ENCODE measurements around the gene MYO15B.
"Not testable (repeated sequence)": the region's sequence is repeated elsewhere in the genome, so short reads cannot be mapped to it uniquely, and the experiment has no call there.

MYO15B gene

GRCh38 chr17:75571885-75572215 is 15.8 kb upstream of the MYO15B start:
- Histone ChIP-seq H3K9me3 (ENCODE audit: insufficient read depth, low read depth, low read length) (no peaks in the 10 kb centered on the region), H3K36me3 (ENCODE audit: insufficient read depth, low read depth, low read length) (no peaks in the 10 kb centered on the region), H3K4me3 (ENCODE audit: low read length) (no peak overlapping the region), H3K27me3 (ENCODE audit: insufficient read depth, low read length) (no peaks in the 10 kb centered on the region), H3K27ac (ENCODE audit: low read length) (no peak overlapping the region), H3K9ac (ENCODE audit: low read depth, low read length) (no peak overlapping the region), H3K4me1 (ENCODE audit: insufficient read depth, low read length) (no peaks in the 10 kb centered on the region)

GRCh38 chr17:75572713-75573539 is 14.7 kb upstream of the MYO15B start:
- Histone ChIP-seq H3K27ac (ENCODE audit: low read length) (no peak overlapping the region), H3K9ac (ENCODE audit: low read depth, low read length) (no peak overlapping the region), H3K27me3 (ENCODE audit: insufficient read depth, low read length) (no peaks in the 10 kb centered on the region), H3K9me3 (ENCODE audit: insufficient read depth, low read depth, low read length) (no peaks in the 10 kb centered on the region), H3K4me1 (ENCODE audit: insufficient read depth, low read length) (no peaks in the 10 kb centered on the region), H3K4me3 (ENCODE audit: low read length) (no peak overlapping the region), H3K36me3 (ENCODE audit: insufficient read depth, low read depth, low read length) (no peaks in the 10 kb centered on the region)

GRCh38 chr17:75573540-75573957 is 14.1 kb upstream of the MYO15B start:
- Histone ChIP-seq H3K4me3 (ENCODE audit: low read length) (no peak overlapping the region), H3K27me3 (ENCODE audit: insufficient read depth, low read length) (no peaks in the 10 kb centered on the region), H3K27ac (ENCODE audit: low read length) (no peak overlapping the region), H3K9ac (ENCODE audit: low read depth, low read length) (no peak overlapping the region), H3K9me3 (ENCODE audit: insufficient read depth, low read depth, low read length) (no peaks in the 10 kb centered on the region), H3K4me1 (ENCODE audit: insufficient read depth, low read length) (no peaks in the 10 kb centered on the region), H3K36me3 (ENCODE audit: insufficient read depth, low read depth, low read length) (no peaks in the 10 kb centered on the region)

GRCh38 chr17:75573994-75574393 is 13.6 kb upstream of the MYO15B start:
- H3K4me3 ChIP-seq (ENCODE audit: low read length) = no peak overlapping the region
- H3K9me3 ChIP-seq (ENCODE audit: insufficient read depth, low read depth, low read length) = no peaks in the 10 kb centered on the region
- H3K36me3 ChIP-seq (ENCODE audit: insufficient read depth, low read depth, low read length) = no peaks in the 10 kb centered on the region
- no peaks in the 10 kb centered on the region for H3K27me3 ChIP-seq (ENCODE audit: insufficient read depth, low read length)
- no peak overlapping the region for H3K9ac ChIP-seq (ENCODE audit: low read depth, low read length)
- H3K27ac ChIP-seq (ENCODE audit: low read length) = no peak overlapping the region
- H3K4me1 ChIP-seq (ENCODE audit: insufficient read depth, low read length) = no peaks in the 10 kb centered on the region

GRCh38 chr17:75574404-75575036 is 13.1 kb upstream of the MYO15B start:
- Histone ChIP-seq H3K4me1 (ENCODE audit: insufficient read depth, low read length) (no peaks in the 10 kb centered on the region), H3K36me3 (ENCODE audit: insufficient read depth, low read depth, low read length) (no peaks in the 10 kb centered on the region), H3K4me3 (ENCODE audit: low read length) (no peak overlapping the region), H3K27ac (ENCODE audit: low read length) (no peak overlapping the region), H3K27me3 (ENCODE audit: insufficient read depth, low read length) (no peaks in the 10 kb centered on the region), H3K9me3 (ENCODE audit: insufficient read depth, low read depth, low read length) (no peaks in the 10 kb centered on the region), H3K9ac (ENCODE audit: low read depth, low read length) (no peak overlapping the region)

- Histone ChIP-seq H3K27me3 (ENCODE audit: insufficient read depth, low read length) (no peaks in the 10 kb centered on the region), H3K9ac (ENCODE audit: low read depth, low read length) (no peak overlapping the region), H3K4me3 (ENCODE audit: low read length) (no peak overlapping the region), H3K36me3 (ENCODE audit: insufficient read depth, low read depth, low read length) (no peaks in the 10 kb centered on the region), H3K9me3 (ENCODE audit: insufficient read depth, low read depth, low read length) (no peaks in the 10 kb centered on the region), H3K27ac (ENCODE audit: low read length) (no peak overlapping the region), H3K4me1 (ENCODE audit: insufficient read depth, low read length) (no peaks in the 10 kb centered on the region)
Observed at GRCh38 chr17:75575197-75575596, 12.4 kb upstream of the MYO15B start.

- Histone ChIP-seq H3K9ac (ENCODE audit: low read depth, low read length) (no peak overlapping the region), H3K27ac (ENCODE audit: low read length) (no peak overlapping the region), H3K4me3 (ENCODE audit: low read length) (no peak overlapping the region), H3K9me3 (ENCODE audit: insufficient read depth, low read depth, low read length) (no peaks in the 10 kb centered on the region), H3K36me3 (ENCODE audit: insufficient read depth, low read depth, low read length) (no peaks in the 10 kb centered on the region), H3K27me3 (ENCODE audit: insufficient read depth, low read length) (no peaks in the 10 kb centered on the region), H3K4me1 (ENCODE audit: insufficient read depth, low read length) (no peaks in the 10 kb centered on the region)
Observed at GRCh38 chr17:75575728-75576127, 11.9 kb upstream of the MYO15B start.

GRCh38 chr17:75576661-75577060 is 10.9 kb upstream of the MYO15B start:
- no peak overlapping the region for H3K9ac ChIP-seq (ENCODE audit: low read depth, low read length)
- no peak overlapping the region for H3K4me3 ChIP-seq (ENCODE audit: low read length)
- no peaks in the 10 kb centered on the region for H3K27me3 ChIP-seq (ENCODE audit: insufficient read depth, low read length)
- H3K4me1 ChIP-seq (ENCODE audit: insufficient read depth, low read length) = no peaks in the 10 kb centered on the region
- no peak overlapping the region for H3K27ac ChIP-seq (ENCODE audit: low read length)
- no peaks in the 10 kb centered on the region for H3K9me3 ChIP-seq (ENCODE audit: insufficient read depth, low read depth, low read length)
- H3K36me3 ChIP-seq (ENCODE audit: insufficient read depth, low read depth, low read length) = no peaks in the 10 kb centered on the region

GRCh38 chr17:75581121-75581725 is 6.4 kb upstream of the MYO15B start:
- H3K4me3 ChIP-seq (ENCODE audit: low read length); H3K36me3 ChIP-seq (ENCODE audit: insufficient read depth, low read depth, low read length); H3K4me1 ChIP-seq (ENCODE audit: insufficient read depth, low read length); H3K27ac ChIP-seq (ENCODE audit: low read length); H3K27me3 ChIP-seq (ENCODE audit: insufficient read depth, low read length); H3K9ac ChIP-seq (ENCODE audit: low read depth, low read length); H3K9me3 ChIP-seq (ENCODE audit: insufficient read depth, low read depth, low read length): not testable (repeated sequence)

GRCh38 chr17:75583197-75583596 is 4.4 kb upstream of the MYO15B start:
- peaks cover 18% of the 10 kb centered on the region for H3K27me3 ChIP-seq (ENCODE audit: insufficient read depth, low read length)
- not testable (repeated sequence) for H3K4me1 ChIP-seq (ENCODE audit: insufficient read depth, low read length); H3K9me3 ChIP-seq (ENCODE audit: insufficient read depth, low read depth, low read length); H3K9ac ChIP-seq (ENCODE audit: low read depth, low read length); H3K27ac ChIP-seq (ENCODE audit: low read length); H3K36me3 ChIP-seq (ENCODE audit: insufficient read depth, low read depth, low read length); H3K4me3 ChIP-seq (ENCODE audit: low read length)

- Histone ChIP-seq H3K9ac (ENCODE audit: low read depth, low read length) (no peak overlapping the region), H3K4me3 (ENCODE audit: low read length) (no peak overlapping the region), H3K27ac (ENCODE audit: low read length) (no peak overlapping the region), H3K36me3 (ENCODE audit: insufficient read depth, low read depth, low read length) (no peaks in the 10 kb centered on the region), H3K9me3 (ENCODE audit: insufficient read depth, low read depth, low read length) (no peaks in the 10 kb centered on the region), H3K27me3 (ENCODE audit: insufficient read depth, low read length) (peaks cover 28% of the 10 kb centered on the region), H3K4me1 (ENCODE audit: insufficient read depth, low read length) (no peaks in the 10 kb centered on the region)
Observed at GRCh38 chr17:75584849-75585175, 2.8 kb upstream of the MYO15B start.

GRCh38 chr17:75588596-75589011 is 1.0 kb downstream of the MYO15B start:
- H3K9me3 ChIP-seq (ENCODE audit: insufficient read depth, low read depth, low read length) = no peaks in the 10 kb centered on the region
- H3K27ac ChIP-seq (ENCODE audit: low read length) = no peak overlapping the region
- H3K27me3 ChIP-seq (ENCODE audit: insufficient read depth, low read length) = peaks cover 39% of the 10 kb centered on the region
- H3K4me1 ChIP-seq (ENCODE audit: insufficient read depth, low read length) = no peaks in the 10 kb centered on the region
- no peak overlapping the region for H3K9ac ChIP-seq (ENCODE audit: low read depth, low read length)
- no peaks in the 10 kb centered on the region for H3K36me3 ChIP-seq (ENCODE audit: insufficient read depth, low read depth, low read length)
- peak overlapping the region; percentile 65 for H3K4me3 ChIP-seq (ENCODE audit: low read length)

Measured in iPS-20b (cell line).